Liver (tissue), 9 donors: ENCODE data around the gene FRAS1. TPM values are rescaled to one million over a fixed set of nuclear protein-coding genes. Genes with fewer than 3 reads are reported as not detected.

Experiments
- DNase-seq: peaks from one replicate; pipeline ENCODE4 v3.0.0-alpha.2; 2017; ENCODE audit warnings: low spot score
- H3K27ac ChIP-seq, 2 donors: one replicate each; pipeline ENCODE4 v1.7.0; 2013; ENCODE audit warnings: inconsistent platforms in 2 of 2, low read length in 2 of 2, control low read depth in 1 of 2, low read depth in 1 of 2, mild to moderate bottlenecking in 1 of 2
- H3K27me3 ChIP-seq, 4 donors: one replicate each; pipeline versions ENCODE4 v1.6.1 to v1.7.0; 2013; ENCODE audit warnings: low read length in 3 of 4, inconsistent platforms in 1 of 4, mild to moderate bottlenecking in 1 of 4, moderate library complexity in 1 of 4; ENCODE audit not compliant: control insufficient read depth in 4 of 4, insufficient read depth in 4 of 4
- H3K36me3 ChIP-seq, 4 donors: one replicate each; pipeline versions ENCODE4 v1.6.1 to v1.7.0; 2013; ENCODE audit warnings: low read length in 3 of 4, mild to moderate bottlenecking in 3 of 4, low read depth in 1 of 4, moderate library complexity in 1 of 4; ENCODE audit not compliant: control insufficient read depth in 4 of 4, insufficient read depth in 3 of 4
- H3K4me1 ChIP-seq, 4 donors: one replicate each; pipeline versions ENCODE4 v1.6.1 to v1.7.0; 2013; ENCODE audit warnings: low read length in 3 of 4, mild to moderate bottlenecking in 3 of 4, moderate library complexity in 1 of 4; ENCODE audit not compliant: control insufficient read depth in 4 of 4, insufficient read depth in 4 of 4
- H3K4me3 ChIP-seq, 3 donors: one replicate each; pipeline versions ENCODE4 v1.6.1 to v1.7.0; 2013; ENCODE audit warnings: low read length in 3 of 3, control low read depth in 1 of 3, low read depth in 1 of 3, mild to moderate bottlenecking in 1 of 3
- H3K9ac ChIP-seq, 2 donors: one replicate each; pipeline ENCODE4 v1.7.0; 2013; ENCODE audit warnings: low read length in 2 of 2, mild to moderate bottlenecking in 2 of 2, moderate library complexity in 2 of 2, control low read depth in 1 of 2, low read depth in 1 of 2
- H3K9me3 ChIP-seq, 4 donors: one replicate each; pipeline versions ENCODE4 v1.6.1 to v1.7.0; 2013; ENCODE audit warnings: low read length in 3 of 4; ENCODE audit not compliant: control insufficient read depth in 4 of 4
- ATF3 ChIP-seq: IDR thresholded peaks from 2 replicates; pipeline ENCODE4 v1.6.1; 2016; ENCODE audit warnings: antibody characterized with exemption
- CTCF ChIP-seq: fragments of 150-350 bp; IDR thresholded peaks from 2 replicates; pipeline ENCODE4 v1.5.1; 2017; ENCODE audit warnings: improper control_type of control experiment, low read depth, low read length; ENCODE audit not compliant: missing input control
- FOXA2 ChIP-seq: IDR thresholded peaks from 2 replicates; pipeline ENCODE4 v1.6.1; 2016; ENCODE audit warnings: antibody characterized with exemption
- GABPA ChIP-seq, 2 donors: IDR thresholded peaks in 1 of 2; conservative IDR thresholded peaks in 1 of 2; 2 replicates each; pipeline ENCODE4 v1.6.1; 2016; ENCODE audit warnings: antibody characterized with exemption in 2 of 2, mild to moderate bottlenecking in 1 of 2, moderate library complexity in 1 of 2
- HNF4A ChIP-seq, 2 donors: conservative IDR thresholded peaks; 2 replicates each; pipeline ENCODE4 v1.6.1; 2016; ENCODE audit warnings: antibody characterized with exemption in 2 of 2, mild to moderate bottlenecking in 2 of 2
- JUND ChIP-seq, 2 donors: IDR thresholded peaks; 2 replicates each; pipeline ENCODE4 v1.6.1; 2016; ENCODE audit warnings: antibody characterized with exemption in 2 of 2
- REST ChIP-seq: IDR thresholded peaks from 2 replicates; pipeline ENCODE4 v1.6.1; 2016; ENCODE audit warnings: antibody characterized with exemption, mild to moderate bottlenecking
- SP1 ChIP-seq: IDR thresholded peaks from 2 replicates; pipeline ENCODE4 v1.6.1; 2018; ENCODE audit warnings: antibody characterized with exemption, mild to moderate bottlenecking
- ZBTB33 ChIP-seq: IDR thresholded peaks from 2 replicates; pipeline ENCODE4 v1.6.1; 2016; ENCODE audit warnings: antibody characterized with exemption
- WGBS: extraction: QIAGEN DNeasy Blood & Tissue Kit; methylation state at CpG from one replicate; pipeline ENCODE4 v1.1.7; 2013; 5-methylcytosine and 5-hydroxymethylcytosine counted together
- polyA plus RNA-seq, 2 donors: library from polyadenylated mRNA; stranded (reverse) in 1 of 2; unstranded in 1 of 2; fragments of 200-250 nt in 1 of 2; fragments of >200 nt in 1 of 2; fragmentation: Nextera tagmentation in 1 of 2; extraction: Ambion mirVana in 1 of 2; gene quantifications; one replicate each; pipeline versions ENCODE4 v1.2.1 to v1.2.3, GENCODE V29; 2013 to 2015
- total RNA-seq, 2 donors: library from RNA; depleted of rRNA; stranded (reverse); fragments of >200 nt; gene quantifications; one replicate each; pipeline ENCODE4 v1.2.3, GENCODE V29; 2014
- donor health status: healthy.
- donor health status: healthy.
- donor health status: healthy.
- donor health status: healthy.
- donor health status: healthy.

The FRAS1 gene
- total and polyA plus RNA-seq, 4 donors, result 0.08 to 6.0 (median 1.1) TPM

GRCh38 chr4:78418406-78418805 lies 361.3 kb downstream of the FRAS1 start (continued):
- TF ChIP-seq ZBTB33 (no peak), JUND (IDR thresholded peaks at IDR 0.05) (no peak)

- no peaks in the 10 kb centered on the region for H3K36me3 ChIP-seq
- no peaks in the 10 kb centered on the region for H3K4me1 ChIP-seq
- no peak overlapping the region for H3K27ac ChIP-seq
- DNase-seq, result no peak
- no peak overlapping the region for H3K4me3 ChIP-seq
- no peaks in the 10 kb centered on the region for H3K9me3 ChIP-seq
- H3K27me3 ChIP-seq, result peaks cover 0 to 2% (median 0%) of the 10 kb centered on the region in 4 donors
- WGBS, result 89% methylated on average over 9 of the region's 9 CpGs
- H3K9ac ChIP-seq, result no peak overlapping the region
- TF ChIP-seq ZBTB33, result no peak
- no peak for TF ChIP-seq HNF4A (conservative IDR thresholded peaks at IDR 0.05)
- no peak for TF ChIP-seq FOXA2
- no peak for TF ChIP-seq JUND (IDR thresholded peaks at IDR 0.05)
- no peak for TF ChIP-seq ATF3
- no peak for TF ChIP-seq CTCF
- no peak for TF ChIP-seq REST
- no peak for TF ChIP-seq SP1
Observed at GRCh38 chr4:78423790-78424189, 366.7 kb downstream of the FRAS1 start.

GRCh38 chr4:78424461-78424860 lies 367.3 kb downstream of the FRAS1 start:
- Histone ChIP-seq H3K4me1 (no peaks in the 10 kb centered on the region), H3K36me3 (no peaks in the 10 kb centered on the region), H3K27me3 (peaks cover 0 to 2% (median 0%) of the 10 kb centered on the region in 4 donors), H3K9ac (no peak overlapping the region), H3K9me3 (no peaks in the 10 kb centered on the region), H3K4me3 (no peak overlapping the region), H3K27ac (no peak overlapping the region)
- no peak for TF ChIP-seq CTCF
- no peak for TF ChIP-seq GABPA (IDR thresholded peaks at IDR 0.05 in 1 of 2, conservative IDR thresholded peaks at IDR 0.05 in 1 of 2)
- DNase-seq, result no peak
